GM23338 (cell line): ENCODE results near the gene DMD. TPM values are rescaled to one million over a fixed set of nuclear protein-coding genes. Genes with fewer than 3 reads are reported as not detected.

Experiments
- ATAC-seq: fragments of 200-7000 bp; cut with Tn5 transposase; 3 replicates; pipeline ENCODE4 v1.9.1; 2020
- DNase-seq: peaks from one replicate; pipeline ENCODE4 v3.0.0-alpha.2; 2015; ENCODE audit warnings: low spot score
- H2AFZ ChIP-seq: fragments of 200-600 bp; sonication (generic); 2 replicates; pipeline ENCODE4 v1.8.0; 2016; ENCODE audit warnings: antibody characterized with exemption, mild to moderate bottlenecking, moderate library complexity
- H3F3A ChIP-seq: fragments of 200-600 bp; sonication (generic); replicated peaks from 2 replicates; pipeline ENCODE4 v1.8.0; 2017; ENCODE audit warnings: antibody characterized with exemption, mixed run types, low read depth
- H3K27ac ChIP-seq: fragments of 200-600 bp; sonication (generic); 2 replicates; pipeline ENCODE4 v1.6.1; 2016; ENCODE audit warnings: low read depth
- H3K27me3 ChIP-seq: fragments of 200-600 bp; sonication (generic); 2 replicates; pipeline ENCODE4 v1.8.0; 2016; ENCODE audit warnings: mild to moderate bottlenecking, mixed run types, moderate library complexity; ENCODE audit not compliant: insufficient read depth
- H3K36me3 ChIP-seq: fragments of 200-600 bp; sonication (generic); 2 replicates; pipeline ENCODE4 v1.8.0; 2016; ENCODE audit warnings: mild to moderate bottlenecking; ENCODE audit not compliant: insufficient read depth
- H3K4me1 ChIP-seq: fragments of 200-600 bp; sonication (generic); 2 replicates; pipeline ENCODE4 v1.8.0; 2016; ENCODE audit warnings: mild to moderate bottlenecking, moderate library complexity; ENCODE audit not compliant: insufficient read depth
- H3K4me2 ChIP-seq: fragments of 200-600 bp; sonication (generic); 2 replicates; pipeline ENCODE4 v1.7.1; 2017; ENCODE audit warnings: mixed run types
- H3K4me3 ChIP-seq: fragments of 200-600 bp; sonication (generic); 2 replicates; pipeline ENCODE4 v1.6.1; 2016; ENCODE audit warnings: mixed run types
- H3K79me2 ChIP-seq: fragments of 200-600 bp; sonication (generic); replicated peaks from 2 replicates; pipeline ENCODE4 v1.8.0; 2017; ENCODE audit warnings: mild to moderate bottlenecking; ENCODE audit not compliant: insufficient read depth
- H3K9me2 ChIP-seq: fragments of 200-600 bp; sonication (generic); 2 replicates; pipeline ENCODE4 v1.8.0; 2017; ENCODE audit not compliant: insufficient read depth
- H4K20me1 ChIP-seq: fragments of 200-600 bp; sonication (generic); replicated peaks from 2 replicates; pipeline ENCODE4 v1.8.0; 2017; ENCODE audit warnings: mild to moderate bottlenecking; ENCODE audit not compliant: insufficient read depth
- H3K27ac Mint-ChIP-seq: 2 replicates; pipeline ENCODE4 v1.8.0; 2020; ENCODE audit warnings: inconsistent platforms, mild to moderate bottlenecking, moderate library complexity, mixed read lengths
- H3K27me3 Mint-ChIP-seq: 3 replicates; pipeline ENCODE4 v1.8.0; 2022; ENCODE audit warnings: low read depth, mild to moderate bottlenecking, moderate library complexity, mixed read lengths, inconsistent platforms; ENCODE audit not compliant: insufficient read depth, poor library complexity
- H3K36me3 Mint-ChIP-seq: 3 replicates; pipeline ENCODE4 v1.8.0; 2021; ENCODE audit warnings: low read depth, mild to moderate bottlenecking, inconsistent platforms, moderate library complexity, mixed read lengths
- H3K4me1 Mint-ChIP-seq: 3 replicates; pipeline ENCODE4 v1.8.0; 2020; ENCODE audit warnings: mild to moderate bottlenecking, inconsistent platforms, mixed read lengths
- H3K4me3 Mint-ChIP-seq: 3 replicates; pipeline ENCODE4 v1.8.0; 2021; ENCODE audit warnings: moderate library complexity, mild to moderate bottlenecking, inconsistent platforms, mixed read lengths
- H3K9me3 Mint-ChIP-seq: 3 replicates; pipeline ENCODE4 v1.8.0; 2020; ENCODE audit warnings: moderate library complexity, mild to moderate bottlenecking, inconsistent platforms, mixed read lengths
- CREB1 ChIP-seq: fragments of 250-450 bp; sonication (Bioruptor Pico); IDR thresholded peaks from 2 replicates; pipeline ENCODE4 v1.5.0; 2020; ENCODE audit warnings: low read depth, mild to moderate bottlenecking, moderate library complexity
- ETS1 ChIP-seq: IDR thresholded peaks from 2 replicates; pipeline ENCODE4 v1.6.1; 2016; ENCODE audit warnings: antibody characterized with exemption
- EZH2 ChIP-seq: fragments of 200-600 bp; sonication (generic); IDR thresholded peaks from one replicate; pipeline ENCODE4 v1.8.0; 2017; ENCODE audit warnings: antibody characterized with exemption, mild to moderate bottlenecking, low read depth; ENCODE audit not compliant: unreplicated experiment
- EZH2phosphoT487 ChIP-seq: fragments of 200-600 bp; sonication (generic); IDR thresholded peaks from one replicate; pipeline ENCODE4 v1.8.1; 2018; ENCODE audit warnings: antibody characterized with exemption; ENCODE audit not compliant: unreplicated experiment
- JUNB ChIP-seq: IDR thresholded peaks from one replicate; pipeline ENCODE4 v1.6.1; 2016; ENCODE audit warnings: antibody characterized with exemption; ENCODE audit not compliant: unreplicated experiment
- NANOG ChIP-seq: IDR thresholded peaks from 2 replicates; pipeline ENCODE4 v1.6.1; 2016; ENCODE audit warnings: antibody characterized with exemption, borderline replicate concordance
- POLR2AphosphoS5 ChIP-seq: IDR thresholded peaks from 2 replicates; pipeline ENCODE4 v1.6.1; 2016; ENCODE audit warnings: antibody characterized with exemption, low read depth
- STAT1 ChIP-seq: IDR thresholded peaks from one replicate; pipeline ENCODE4 v1.6.1; 2016; ENCODE audit warnings: antibody characterized with exemption; ENCODE audit not compliant: unreplicated experiment
- ZNF114 ChIP-seq: fragments of 250-450 bp; sonication (Bioruptor Pico); IDR thresholded peaks from 2 replicates; pipeline ENCODE4 v1.5.0; 2020; ENCODE audit warnings: mild to moderate bottlenecking, moderate library complexity
- ZNF331 ChIP-seq: fragments of 250-450 bp; sonication (Bioruptor Pico); IDR thresholded peaks from 2 replicates; pipeline ENCODE4 v1.5.0; 2020; ENCODE audit warnings: low read depth, mild to moderate bottlenecking, moderate library complexity
- ZNF462 ChIP-seq: fragments of 250-450 bp; sonication (Bioruptor Pico); IDR thresholded peaks from 2 replicates; pipeline ENCODE4 v1.5.0; 2020; ENCODE audit warnings: mild to moderate bottlenecking, moderate library complexity
- polyA plus RNA-seq: library from polyadenylated mRNA; unstranded; fragments of >200 nt; fragmentation: Nextera tagmentation; extraction: Ambion mirVana; gene quantifications from 2 replicates; pipeline ENCODE4 v1.2.1, GENCODE V29; 2016
- total RNA-seq: library from RNA; depleted of rRNA; stranded (reverse); fragments of >200 nt; shearing (Covaris generic); gene quantifications from 2 replicates; pipeline ENCODE4 v1.2.3, GENCODE V29; 2014
- TF ChIP-seq, protein P1 (sequence below): IDR thresholded peaks from one replicate; pipeline ENCODE4 v1.6.1; 2018; ENCODE audit warnings: antibody characterized with exemption; ENCODE audit not compliant: unreplicated experiment
- TF ChIP-seq, protein P2 (sequence below), 2 experiments: fragments of 200-600 bp in 1 of 2; sonication (generic) in 1 of 2; conservative IDR thresholded peaks; 2 replicates each; pipeline versions ENCODE4 v1.5.1 to v1.6.1; 2016 to 2017; ENCODE audit warnings: antibody characterized with exemption in 2 of 2, low read depth in 2 of 2, mild to moderate bottlenecking in 2 of 2, moderate library complexity in 1 of 2

The DMD gene
- total and polyA plus RNA-seq, 2 experiments from 2014 or later = 4.5 to 7.6 TPM

DNA sequence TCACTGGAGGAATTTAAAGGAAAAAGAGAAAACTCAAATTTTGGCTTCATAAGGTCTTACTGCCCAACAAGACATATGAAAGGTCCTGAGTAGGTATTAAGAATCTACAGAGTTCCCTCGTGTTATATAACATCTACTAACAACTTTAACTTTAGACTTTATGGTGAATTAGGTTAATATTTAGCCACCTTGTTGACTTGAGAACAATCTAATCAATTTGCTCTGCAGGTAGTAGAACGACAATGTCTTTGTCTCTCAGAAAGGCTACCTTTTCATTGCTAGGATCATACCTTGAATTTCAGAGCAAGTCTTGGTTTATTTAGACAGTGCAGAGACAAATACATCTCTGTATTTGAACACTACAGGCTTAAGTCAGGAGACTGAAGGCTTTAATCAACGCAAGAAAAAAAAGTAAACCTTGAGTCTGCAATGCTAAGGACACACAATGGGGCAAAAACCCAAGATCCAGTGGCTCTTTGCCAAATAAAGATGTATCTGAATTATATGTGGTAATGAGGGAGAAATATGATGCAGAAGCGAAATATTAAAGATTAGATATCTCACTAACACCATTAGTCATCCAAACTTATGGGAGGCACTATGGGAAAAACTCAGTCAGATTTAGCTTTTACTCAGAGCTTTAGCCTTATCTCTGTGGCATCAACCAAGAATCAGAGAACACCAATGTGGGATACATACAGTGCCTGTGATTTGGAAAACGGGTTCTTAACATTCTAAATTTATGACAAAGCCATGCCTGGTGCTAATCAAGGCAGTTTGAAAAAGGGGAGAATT lies 2045.9 kb downstream of the DMD start:
- peaks cover 5% of the 10 kb centered on the region; the same call in 2 of the 3 replicates for H3K4me1 Mint-ChIP-seq
- Histone ChIP-seq H4K20me1 (no peaks in the 10 kb centered on the region), H3K4me2 (no peak overlapping the region), H3K4me3 (no peak overlapping the region), H3K9me2 (no peaks in the 10 kb centered on the region), H3K36me3 (no peaks in the 10 kb centered on the region), H2AFZ (no peak overlapping the region), H3K27ac (no peak overlapping the region), H3K4me1 (0 out of 2 replicates have a peak, but pooled peaks cover 4% of the 10 kb centered on the region), H3K27me3 (no peaks in the 10 kb centered on the region), H3K79me2 (no peaks in the 10 kb centered on the region), H3F3A (no peaks in the 10 kb centered on the region)
- no peak for ATAC-seq
- H3K36me3 Mint-ChIP-seq = peaks cover 8% of the 10 kb centered on the region; the same call in 2 of the 3 replicates
- DNase-seq = no peak
- H3K27me3 Mint-ChIP-seq = peaks cover 3% of the 10 kb centered on the region
- no peak for TF ChIP-seq EZH2
- no peak for TF ChIP-seq STAT1
- TF ChIP-seq ETS1 = no peak
- TF ChIP-seq POLR2AphosphoS5 = no peak
- TF ChIP-seq CREB1 (CRISPR knock-in tag) = no peak
- TF ChIP-seq NANOG = no peak
- TF ChIP-seq, protein P1, sequence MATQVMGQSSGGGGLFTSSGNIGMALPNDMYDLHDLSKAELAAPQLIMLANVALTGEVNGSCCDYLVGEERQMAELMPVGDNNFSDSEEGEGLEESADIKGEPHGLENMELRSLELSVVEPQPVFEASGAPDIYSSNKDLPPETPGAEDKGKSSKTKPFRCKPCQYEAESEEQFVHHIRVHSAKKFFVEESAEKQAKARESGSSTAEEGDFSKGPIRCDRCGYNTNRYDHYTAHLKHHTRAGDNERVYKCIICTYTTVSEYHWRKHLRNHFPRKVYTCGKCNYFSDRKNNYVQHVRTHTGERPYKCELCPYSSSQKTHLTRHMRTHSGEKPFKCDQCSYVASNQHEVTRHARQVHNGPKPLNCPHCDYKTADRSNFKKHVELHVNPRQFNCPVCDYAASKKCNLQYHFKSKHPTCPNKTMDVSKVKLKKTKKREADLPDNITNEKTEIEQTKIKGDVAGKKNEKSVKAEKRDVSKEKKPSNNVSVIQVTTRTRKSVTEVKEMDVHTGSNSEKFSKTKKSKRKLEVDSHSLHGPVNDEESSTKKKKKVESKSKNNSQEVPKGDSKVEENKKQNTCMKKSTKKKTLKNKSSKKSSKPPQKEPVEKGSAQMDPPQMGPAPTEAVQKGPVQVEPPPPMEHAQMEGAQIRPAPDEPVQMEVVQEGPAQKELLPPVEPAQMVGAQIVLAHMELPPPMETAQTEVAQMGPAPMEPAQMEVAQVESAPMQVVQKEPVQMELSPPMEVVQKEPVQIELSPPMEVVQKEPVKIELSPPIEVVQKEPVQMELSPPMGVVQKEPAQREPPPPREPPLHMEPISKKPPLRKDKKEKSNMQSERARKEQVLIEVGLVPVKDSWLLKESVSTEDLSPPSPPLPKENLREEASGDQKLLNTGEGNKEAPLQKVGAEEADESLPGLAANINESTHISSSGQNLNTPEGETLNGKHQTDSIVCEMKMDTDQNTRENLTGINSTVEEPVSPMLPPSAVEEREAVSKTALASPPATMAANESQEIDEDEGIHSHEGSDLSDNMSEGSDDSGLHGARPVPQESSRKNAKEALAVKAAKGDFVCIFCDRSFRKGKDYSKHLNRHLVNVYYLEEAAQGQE = no peak
- TF ChIP-seq ZNF462 = no peak
- no peak for TF ChIP-seq EZH2phosphoT487
- TF ChIP-seq ZNF331 (CRISPR knock-in tag) = no peak
- TF ChIP-seq, protein P2, sequence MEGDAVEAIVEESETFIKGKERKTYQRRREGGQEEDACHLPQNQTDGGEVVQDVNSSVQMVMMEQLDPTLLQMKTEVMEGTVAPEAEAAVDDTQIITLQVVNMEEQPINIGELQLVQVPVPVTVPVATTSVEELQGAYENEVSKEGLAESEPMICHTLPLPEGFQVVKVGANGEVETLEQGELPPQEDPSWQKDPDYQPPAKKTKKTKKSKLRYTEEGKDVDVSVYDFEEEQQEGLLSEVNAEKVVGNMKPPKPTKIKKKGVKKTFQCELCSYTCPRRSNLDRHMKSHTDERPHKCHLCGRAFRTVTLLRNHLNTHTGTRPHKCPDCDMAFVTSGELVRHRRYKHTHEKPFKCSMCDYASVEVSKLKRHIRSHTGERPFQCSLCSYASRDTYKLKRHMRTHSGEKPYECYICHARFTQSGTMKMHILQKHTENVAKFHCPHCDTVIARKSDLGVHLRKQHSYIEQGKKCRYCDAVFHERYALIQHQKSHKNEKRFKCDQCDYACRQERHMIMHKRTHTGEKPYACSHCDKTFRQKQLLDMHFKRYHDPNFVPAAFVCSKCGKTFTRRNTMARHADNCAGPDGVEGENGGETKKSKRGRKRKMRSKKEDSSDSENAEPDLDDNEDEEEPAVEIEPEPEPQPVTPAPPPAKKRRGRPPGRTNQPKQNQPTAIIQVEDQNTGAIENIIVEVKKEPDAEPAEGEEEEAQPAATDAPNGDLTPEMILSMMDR (conservative IDR thresholded peaks at IDR 0.05; ENCODE audit: low read depth in 2 of 2) = no peak
- no peak for TF ChIP-seq ZNF114 (CRISPR knock-in tag)
- no peak for TF ChIP-seq JUNB
- no peak overlapping the region for H3K27ac Mint-ChIP-seq
- no peaks in the 10 kb centered on the region; the same call in 2 of the 3 replicates for H3K9me3 Mint-ChIP-seq
- no peak overlapping the region for H3K4me3 Mint-ChIP-seq
